Activated CD8-positive, alpha-beta memory T cell treated with anti-CD3 and anti-CD28 coated beads, Interleukin-2, amount 10 ng/mL, durations not matched to agents 7 days and 5 days (primary cell): ENCODE measurements around the gene INSRR. TPM values are rescaled to one million over a fixed set of nuclear protein-coding genes. Genes with fewer than 3 reads are reported as not detected.

Source experiments
- ATAC-seq: fragments of 150-1000 bp; cut with Tn5 transposase; one replicate; pipeline ENCODE4 v1.10.0; 2021; ENCODE audit warnings: moderate library complexity
- CTCF ChIA-PET: fragments of 350-600 bp; sonication (Branson Sonifier 250); formaldehyde crosslinking; loops from one replicate; lab custom pipeline; 2021; ENCODE audit warnings: antibody characterized with exemption; lab: Charles Lee
- DNase-seq: peaks from one replicate; pipeline ENCODE4 v3.0.0-alpha.2; 2020
- H3K27ac Mint-ChIP-seq: one replicate; pipeline ENCODE4 v1.8.0; 2021; ENCODE audit warnings: mild to moderate bottlenecking, mixed read lengths
- H3K27me3 Mint-ChIP-seq: one replicate; pipeline ENCODE4 v1.8.0; 2021; ENCODE audit warnings: mixed read lengths
- H3K36me3 Mint-ChIP-seq: one replicate; pipeline ENCODE4 v1.8.0; 2021; ENCODE audit warnings: mild to moderate bottlenecking, mixed read lengths
- H3K4me1 Mint-ChIP-seq: one replicate; pipeline ENCODE4 v1.8.0; 2021; ENCODE audit warnings: mixed read lengths
- H3K4me3 Mint-ChIP-seq: one replicate; pipeline ENCODE4 v1.8.0; 2021; ENCODE audit warnings: mild to moderate bottlenecking, moderate library complexity, mixed read lengths
- H3K9me3 Mint-ChIP-seq: one replicate; pipeline ENCODE4 v1.8.0; 2022; ENCODE audit warnings: low read depth, mixed read lengths
- total RNA-seq, 2 experiments: library from RNA; stranded (reverse); gene quantifications; one replicate each; pipeline ENCODE4 v1.2.3, GENCODE V29; 2021

Gene INSRR
- total RNA-seq, 2 experiments from 2014 or later = 0.09 to 0.19 TPM

DNA sequence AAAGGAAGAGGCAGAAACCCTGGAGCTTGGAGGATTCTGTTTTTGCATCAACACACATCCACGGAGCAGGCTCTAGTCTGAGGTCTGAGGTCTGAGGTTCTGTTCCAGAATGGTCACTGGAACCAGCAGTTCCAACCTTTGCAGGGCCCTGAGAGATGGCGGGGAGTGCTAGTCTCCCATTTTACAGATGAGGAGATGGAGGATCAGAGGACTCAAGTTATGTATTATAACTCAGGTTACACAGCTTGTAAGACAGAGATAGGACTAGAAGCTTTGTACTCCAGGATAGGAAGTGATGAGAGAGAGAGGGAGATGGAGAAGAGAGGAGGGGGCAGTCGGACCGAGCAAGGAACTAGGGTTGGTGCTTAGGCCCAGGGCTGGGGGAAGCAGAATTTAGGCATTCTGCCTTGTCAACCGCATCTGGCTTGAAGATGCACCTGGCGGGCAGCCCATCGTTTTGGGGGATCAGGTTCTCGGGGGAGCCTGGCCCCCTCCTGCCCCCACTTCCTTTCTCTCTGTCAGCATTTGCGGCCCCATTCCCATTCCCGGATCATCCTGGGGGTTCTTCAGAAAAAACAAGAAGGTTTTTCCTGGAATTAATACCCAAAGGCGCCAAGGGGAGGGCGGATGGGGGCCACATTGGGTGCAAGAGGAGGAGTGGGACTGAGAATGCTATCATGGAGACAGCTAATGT lies 40.2 kb upstream of the INSRR start:
- DNase-seq (no peak), ATAC-seq (no peak)
- CTCF ChIA-PET = interaction anchor here (0.8 to 5.0 kb wide), 6 partner anchors 8 to 210 kb away, joined by 3 to 24 read pairs (median 6); partner anchors contain the start of gene NTRK1
- Mint-ChIP-seq H3K4me1 (peaks cover 10% of the 10 kb centered on the region), H3K4me3 (no peak overlapping the region), H3K27me3 (peaks cover 46% of the 10 kb centered on the region), H3K36me3 (no peaks in the 10 kb centered on the region), H3K9me3 (no peaks in the 10 kb centered on the region), H3K27ac (no peak overlapping the region)

DNA sequence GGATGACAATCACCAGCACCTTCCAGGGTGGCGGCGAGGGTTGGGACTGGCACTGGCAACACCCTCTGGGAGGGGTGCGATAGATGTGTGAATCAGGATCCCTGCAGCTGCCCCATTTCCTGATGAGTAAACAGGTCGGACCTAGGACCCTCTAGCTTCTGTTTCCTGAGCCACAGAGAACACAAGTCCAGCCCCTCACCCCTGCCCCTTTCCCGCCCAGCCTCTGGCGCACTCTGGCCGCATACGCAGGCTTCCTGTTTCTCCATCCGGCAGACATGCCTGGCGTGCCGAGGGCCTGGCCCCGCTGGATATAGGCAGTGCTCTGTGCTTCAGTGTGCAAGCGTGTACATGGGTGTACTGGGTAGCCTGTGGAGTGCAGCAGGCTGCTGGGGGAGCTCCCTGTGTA lies 39.2 kb upstream of the INSRR start:
- peak; percentile 57 for ATAC-seq
- H3K27ac Mint-ChIP-seq = peak overlapping the region; percentile 38
- CTCF ChIA-PET = interaction anchor here (0.6 to 5.0 kb wide), 6 partner anchors 7 to 103 kb away, joined by 3 to 24 read pairs (median 4); partner anchors contain the start of gene NTRK1
- H3K4me1 Mint-ChIP-seq = peaks cover 12% of the 10 kb centered on the region
- no peaks in the 10 kb centered on the region for H3K36me3 Mint-ChIP-seq
- no peak for DNase-seq
- peaks cover 52% of the 10 kb centered on the region for H3K27me3 Mint-ChIP-seq
- no peaks in the 10 kb centered on the region for H3K9me3 Mint-ChIP-seq
- H3K4me3 Mint-ChIP-seq = no peak overlapping the region

DNA sequence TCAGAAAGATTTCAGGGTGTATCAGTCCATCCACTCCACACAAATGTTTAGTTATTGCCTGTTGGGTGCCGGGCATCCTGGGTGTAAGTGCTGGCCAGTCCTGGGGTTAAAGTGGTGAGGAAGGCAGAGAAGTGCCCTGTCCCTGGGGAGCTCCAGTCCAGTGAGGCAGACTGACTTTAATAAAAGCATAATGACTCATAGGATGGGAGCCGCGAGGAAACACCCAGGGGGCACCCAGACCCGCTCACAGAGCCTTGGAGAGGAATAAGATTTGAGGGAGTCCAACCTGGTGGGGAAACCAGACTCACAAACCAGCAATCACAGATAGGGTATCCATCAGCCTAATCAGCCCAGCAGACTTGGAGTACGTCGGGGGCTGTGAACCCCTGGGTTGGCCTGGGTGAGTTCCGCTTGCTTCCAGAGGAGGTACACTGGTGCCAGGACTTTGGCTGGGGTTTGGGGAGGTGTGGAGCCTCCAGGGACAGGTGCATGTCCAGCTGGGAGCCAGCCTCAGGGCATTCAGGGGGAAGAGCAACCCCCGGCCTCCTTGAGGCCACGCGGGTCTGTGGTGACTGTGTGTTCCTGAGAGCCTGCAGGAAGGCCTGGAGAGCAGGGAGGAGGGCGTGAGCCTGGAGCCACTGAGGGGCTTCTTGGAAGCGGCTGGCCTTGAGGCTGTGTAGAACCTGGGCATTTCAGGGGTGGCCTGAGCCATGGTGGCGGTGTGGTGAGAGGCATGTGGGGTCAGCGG lies 38.3 kb upstream of the INSRR start:
- no peak for ATAC-seq
- no peak overlapping the region for H3K27ac Mint-ChIP-seq
- no peaks in the 10 kb centered on the region for H3K36me3 Mint-ChIP-seq
- H3K4me1 Mint-ChIP-seq = peaks cover 14% of the 10 kb centered on the region
- peaks cover 57% of the 10 kb centered on the region for H3K27me3 Mint-ChIP-seq
- CTCF ChIA-PET = interaction anchor here (0.9 to 1.2 kb wide), 4 partner anchors 23 to 171 kb away, joined by 3 to 4 read pairs (median 3); partner anchors contain the start of gene NTRK1
- no peaks in the 10 kb centered on the region for H3K9me3 Mint-ChIP-seq
- no peak for DNase-seq
- H3K4me3 Mint-ChIP-seq = no peak overlapping the region

DNA sequence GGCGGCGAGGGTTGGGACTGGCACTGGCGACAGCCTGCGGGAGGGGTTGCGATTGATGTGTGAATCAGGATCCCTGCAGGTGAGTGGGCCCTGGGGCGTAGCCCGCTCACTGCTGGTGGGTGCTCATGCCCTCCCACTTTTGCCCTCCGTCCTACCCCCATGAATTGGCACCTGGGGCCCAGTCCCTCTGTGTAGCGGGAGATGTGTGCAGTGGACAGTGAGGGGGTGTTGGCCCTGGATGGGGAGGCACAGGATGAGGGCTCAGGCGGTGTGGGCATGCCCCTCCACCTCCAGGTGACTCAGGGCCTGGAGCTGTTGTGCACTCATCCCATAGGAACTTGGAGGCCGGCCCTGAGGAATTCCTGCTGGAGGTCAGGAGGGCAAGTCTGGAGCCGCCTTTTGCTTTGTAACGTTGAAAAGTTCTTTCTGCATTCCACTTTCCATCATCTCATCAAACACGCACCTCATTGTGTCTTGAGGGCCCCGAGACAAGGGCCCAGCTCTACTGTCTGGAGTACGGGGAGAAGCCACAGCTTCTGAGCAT lies 37.6 kb upstream of the INSRR start:
- DNase-seq (no peak), ATAC-seq (no peak)
- CTCF ChIA-PET = interaction anchor here (0.9 to 1.1 kb wide), 2 partner anchors 31 to 170 kb away, joined by 3 read pairs; no protein-coding TSS in a partner anchor
- H3K27ac Mint-ChIP-seq = no peak overlapping the region
- no peaks in the 10 kb centered on the region for H3K9me3 Mint-ChIP-seq
- H3K4me3 Mint-ChIP-seq = no peak overlapping the region
- peaks cover 64% of the 10 kb centered on the region for H3K27me3 Mint-ChIP-seq
- no peaks in the 10 kb centered on the region for H3K36me3 Mint-ChIP-seq
- H3K4me1 Mint-ChIP-seq = peaks cover 18% of the 10 kb centered on the region

DNA sequence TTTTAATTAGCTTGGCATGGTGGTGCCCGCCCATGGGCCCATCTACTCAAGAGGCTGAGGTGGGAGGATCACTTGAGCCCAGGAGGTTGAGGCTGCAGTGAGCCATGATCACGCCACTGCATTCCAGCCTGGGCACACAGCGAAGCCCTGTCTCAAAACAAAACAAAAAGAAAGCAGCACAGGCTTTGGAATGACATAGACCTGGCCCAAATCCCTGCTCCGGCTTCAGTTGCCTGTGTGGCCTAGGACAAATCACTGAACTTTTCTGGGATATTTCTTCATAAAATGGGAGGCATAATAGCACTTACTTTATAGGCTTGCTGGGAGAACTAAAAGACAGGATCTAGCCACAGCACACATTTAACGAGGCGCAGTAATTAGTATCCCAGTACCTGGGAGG lies 37.0 kb upstream of the INSRR start:
- CTCF ChIA-PET = no interaction called here
- Mint-ChIP-seq H3K4me1 (peaks cover 18% of the 10 kb centered on the region), H3K27me3 (peaks cover 70% of the 10 kb centered on the region), H3K4me3 (no peak overlapping the region), H3K27ac (no peak overlapping the region), H3K36me3 (no peaks in the 10 kb centered on the region), H3K9me3 (no peaks in the 10 kb centered on the region)
- ATAC-seq = no peak
- no peak for DNase-seq

DNA sequence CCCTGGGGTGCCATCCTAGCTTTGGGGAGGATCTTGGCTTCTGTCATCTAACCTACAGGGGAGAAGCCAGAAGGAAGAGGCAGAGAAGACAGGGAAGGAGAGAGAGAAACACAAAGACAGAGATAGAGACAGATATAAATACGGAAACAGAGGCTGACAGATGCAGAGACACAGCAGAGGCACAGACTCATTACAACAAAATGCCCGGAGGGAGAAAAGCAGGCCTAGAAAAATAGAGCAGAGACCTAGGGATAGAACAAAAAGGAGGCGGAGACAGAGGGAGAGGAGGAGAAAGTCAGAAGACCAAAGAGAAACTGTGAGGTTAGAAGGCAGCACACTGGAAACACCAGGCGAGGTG lies 36.5 kb upstream of the INSRR start:
- H3K27ac Mint-ChIP-seq = no peak overlapping the region
- no peaks in the 10 kb centered on the region for H3K9me3 Mint-ChIP-seq
- H3K36me3 Mint-ChIP-seq = no peaks in the 10 kb centered on the region
- peaks cover 75% of the 10 kb centered on the region for H3K27me3 Mint-ChIP-seq
- CTCF ChIA-PET = interaction anchor here (1.0 to 1.5 kb wide), 2 partner anchors 36 to 206 kb away, joined by 3 to 6 read pairs; partner anchors contain the start of gene INSRR
- DNase-seq (no peak), ATAC-seq (no peak)
- no peak overlapping the region for H3K4me3 Mint-ChIP-seq
- H3K4me1 Mint-ChIP-seq = peaks cover 18% of the 10 kb centered on the region

DNA sequence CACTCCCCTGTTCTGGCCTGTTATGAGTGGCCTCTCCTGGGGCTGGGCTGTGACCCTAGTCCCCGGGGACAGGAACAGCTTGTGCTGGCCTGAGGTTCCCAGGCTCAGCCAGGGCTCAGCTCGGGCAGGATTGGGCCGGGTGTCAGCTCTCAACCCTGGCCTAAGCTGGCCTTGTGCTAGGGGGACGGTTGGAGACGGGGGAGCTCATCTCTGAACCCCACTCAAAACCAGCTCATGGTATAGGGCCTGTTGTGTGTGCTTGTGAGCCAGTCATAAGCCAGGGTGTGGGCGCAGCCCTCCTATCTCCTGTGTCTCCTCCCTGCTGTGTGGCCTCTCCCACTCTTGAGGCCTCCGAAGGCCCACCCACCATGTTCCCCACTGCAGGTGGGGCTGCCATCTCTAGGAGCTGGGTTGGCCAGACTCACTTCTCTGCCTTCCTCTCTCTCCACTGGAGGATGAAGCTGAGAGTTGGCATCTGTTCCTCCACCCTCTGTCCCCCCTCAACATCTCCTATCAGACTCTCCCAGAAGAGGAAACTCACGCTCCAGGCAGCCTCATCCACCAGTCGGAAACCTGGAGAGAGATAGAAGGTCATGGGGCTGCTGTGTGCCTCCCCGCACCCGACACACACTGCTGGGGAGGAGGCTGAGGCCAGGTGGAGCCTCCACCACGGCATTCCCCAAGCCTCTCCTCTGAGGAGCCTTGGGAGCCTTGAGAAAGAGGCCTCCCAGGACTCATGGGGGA lies 36.0 kb upstream of the INSRR start:
- ATAC-seq (no peak), DNase-seq (no peak)
- Mint-ChIP-seq H3K36me3 (no peaks in the 10 kb centered on the region), H3K9me3 (no peaks in the 10 kb centered on the region), H3K27me3 (peaks cover 75% of the 10 kb centered on the region), H3K27ac (no peak overlapping the region), H3K4me1 (peaks cover 20% of the 10 kb centered on the region), H3K4me3 (no peak overlapping the region)
- CTCF ChIA-PET = interaction anchor here (0.7 to 1.9 kb wide), 8 partner anchors 16 to 205 kb away, joined by 3 to 10 read pairs (median 5); partner anchors contain the start of genes INSRR and LRRC71

DNA sequence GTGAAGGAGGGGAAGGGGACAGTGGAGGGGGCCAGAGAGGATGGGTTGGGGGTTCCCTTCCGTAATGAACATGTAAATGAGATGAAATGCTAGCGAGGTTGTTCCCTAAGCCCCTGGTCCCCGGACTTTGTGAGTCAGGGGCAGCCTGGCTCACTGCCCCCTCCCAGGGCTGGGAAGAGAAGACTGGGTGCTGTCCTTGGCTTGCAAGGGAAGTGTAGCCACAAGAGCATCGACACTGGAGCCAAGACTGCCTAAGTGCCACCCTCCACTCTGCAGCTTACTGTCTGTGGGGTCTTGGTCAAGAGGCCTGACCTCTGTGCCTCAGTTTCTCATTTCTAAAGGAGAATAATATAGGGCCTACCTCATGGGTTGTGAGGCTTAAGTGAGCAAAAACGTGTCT lies 35.1 kb upstream of the INSRR start:
- peaks cover 78% of the 10 kb centered on the region for H3K27me3 Mint-ChIP-seq
- no peaks in the 10 kb centered on the region for H3K9me3 Mint-ChIP-seq
- H3K27ac Mint-ChIP-seq = no peak overlapping the region
- H3K4me3 Mint-ChIP-seq = no peak overlapping the region
- no peak for DNase-seq
- no peaks in the 10 kb centered on the region for H3K36me3 Mint-ChIP-seq
- CTCF ChIA-PET = interaction anchor here (0.7 to 1.9 kb wide), 7 partner anchors 17 to 55 kb away, joined by 3 to 10 read pairs (median 5); partner anchors contain the start of genes INSRR and LRRC71
- H3K4me1 Mint-ChIP-seq = peaks cover 22% of the 10 kb centered on the region
- ATAC-seq = no peak

DNA sequence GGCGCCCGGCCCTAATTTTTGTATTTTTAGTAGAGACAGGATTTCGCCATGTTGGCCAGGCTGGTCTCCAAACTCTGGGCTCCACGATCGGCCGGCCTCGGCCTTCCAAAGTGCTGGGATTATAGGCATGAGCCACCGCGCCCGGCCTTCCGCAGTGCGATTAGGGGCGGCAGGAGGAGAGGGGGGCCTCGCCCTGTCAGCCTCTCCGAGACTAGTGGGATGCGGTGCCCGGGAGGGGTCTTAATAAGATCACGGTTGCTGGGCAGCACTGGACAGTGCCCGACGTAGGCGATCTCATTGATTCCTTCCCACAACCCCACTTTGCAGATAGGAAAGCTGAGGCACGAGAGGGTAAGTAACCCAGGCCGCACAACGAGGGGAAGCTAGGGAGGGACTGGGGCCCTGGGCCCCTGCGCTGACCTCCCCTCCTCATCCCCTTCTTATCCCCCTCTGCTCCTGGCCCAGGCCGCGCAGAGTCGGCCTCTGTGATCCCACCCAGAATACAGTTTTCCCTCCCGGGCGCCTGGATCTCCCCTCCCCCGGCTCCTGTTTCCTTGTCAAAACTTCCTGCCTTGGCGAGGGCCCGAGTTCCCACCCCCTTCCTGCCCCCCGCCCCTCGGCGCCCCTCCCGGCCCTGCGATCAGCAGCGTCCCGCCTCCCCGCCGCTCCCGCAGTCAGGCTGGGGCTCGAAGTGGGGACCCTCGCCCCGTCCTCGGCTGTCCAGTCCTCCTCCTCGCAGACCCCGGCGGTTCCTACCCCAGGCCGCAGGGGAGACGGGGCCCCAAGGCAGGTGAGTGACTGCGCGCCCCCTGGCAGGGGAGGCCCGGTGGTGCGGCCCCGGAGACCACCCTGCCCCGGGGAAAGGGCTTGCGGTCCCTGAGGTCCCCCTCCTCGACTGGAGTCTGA lies 34.4 kb upstream of the INSRR start, which contains the start of gene PEAR1:
TSS of gene PEAR1 (plus strand) at position 671 of the 906 bp plus-strand sequence. CDS start 10,209 bp downstream, outside the sequence.
- no peaks in the 10 kb centered on the region for H3K9me3 Mint-ChIP-seq
- ATAC-seq (no peak), DNase-seq (no peak)
- H3K27me3 Mint-ChIP-seq = peaks cover 76% of the 10 kb centered on the region
- no peaks in the 10 kb centered on the region for H3K36me3 Mint-ChIP-seq
- CTCF ChIA-PET = interaction anchor here (0.6 to 6.7 kb wide), 22 partner anchors 7 to 269 kb away, joined by 3 to 105 read pairs (median 8); partner anchors contain the start of genes INSRR, ISG20L2, METTL25B and NTRK1
- peaks cover 18% of the 10 kb centered on the region for H3K4me1 Mint-ChIP-seq
- no peak within 1 kb of the TSS for H3K27ac Mint-ChIP-seq
- peak within 1 kb of the TSS; percentile 39 for H3K4me3 Mint-ChIP-seq

DNA sequence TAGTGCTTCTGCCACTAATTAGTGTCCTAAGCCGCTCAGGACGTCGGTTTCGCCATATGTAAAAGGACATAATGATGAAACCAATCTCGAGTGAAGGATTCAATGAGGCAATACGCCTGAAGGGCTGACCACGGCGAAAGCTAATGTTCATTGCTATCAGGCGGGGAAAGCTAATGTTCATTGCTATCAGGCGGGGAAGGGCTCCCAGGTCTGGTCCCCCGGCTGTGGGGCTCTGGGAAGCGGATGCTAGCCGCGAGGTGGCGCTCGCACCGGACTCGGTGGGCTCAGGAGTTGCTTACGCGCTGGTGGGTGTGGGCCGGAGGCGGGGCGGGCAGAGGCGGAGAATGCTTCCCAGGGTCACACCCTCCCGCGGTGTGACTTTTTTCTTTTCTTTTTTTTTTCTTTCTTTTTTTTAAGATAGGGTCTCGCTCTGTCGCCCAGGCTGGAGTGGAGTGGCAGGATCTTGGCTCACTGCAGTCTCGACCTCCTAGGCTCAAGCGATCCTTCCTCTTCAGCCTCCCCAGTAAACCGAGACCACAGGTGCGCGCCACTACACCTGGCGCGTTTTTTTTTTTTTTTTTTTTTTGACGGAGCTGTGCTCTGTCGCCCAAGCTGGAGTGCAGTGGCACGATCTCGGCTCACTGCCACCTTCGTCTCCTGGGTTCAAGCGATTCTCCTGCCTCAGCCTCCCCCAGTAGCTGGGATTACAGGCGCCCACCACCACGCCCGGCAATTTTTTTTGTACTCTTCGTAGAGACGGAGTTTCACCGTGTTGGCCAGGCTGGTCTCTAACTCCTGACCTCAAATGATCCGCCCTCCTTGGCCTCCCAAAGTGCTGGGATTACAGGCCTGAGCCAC lies 33.5 kb upstream of the INSRR start:
- Mint-ChIP-seq H3K36me3 (no peaks in the 10 kb centered on the region), H3K9me3 (no peaks in the 10 kb centered on the region), H3K27me3 (peaks cover 68% of the 10 kb centered on the region), H3K4me1 (peaks cover 12% of the 10 kb centered on the region), H3K4me3 (peak overlapping the region; percentile 39), H3K27ac (no peak overlapping the region)
- CTCF ChIA-PET = interaction anchor here (0.6 to 6.7 kb wide), 26 partner anchors 8 to 268 kb away, joined by 3 to 105 read pairs (median 4); partner anchors contain the start of genes INSRR, ISG20L2, METTL25B and NTRK1
- peak; percentile 97 for ATAC-seq
- DNase-seq = peak; percentile 91
